CD14-positive monocyte (primary cell): Measurements from ENCODE around the gene TBX3. TPM values are rescaled to one million over a fixed set of nuclear protein-coding genes. Genes with fewer than 3 reads are reported as not detected.

Experiments
- DNase-seq, 3 donors: peaks; one replicate each; pipeline ENCODE4 v3.0.0-alpha.2; 2011 to 2022
- H2AFZ ChIP-seq: 2 replicates; pipeline ENCODE4 v1.6.0; 2012; ENCODE audit warnings: mild to moderate bottlenecking, low read depth, low read length, inconsistent platforms; ENCODE audit not compliant: insufficient read depth, poor library complexity, severe bottlenecking
- H3K27ac ChIP-seq, 2 donors: 1 replicate in 1 of 2; 2 replicates in 1 of 2; pipeline ENCODE4 v1.5.1; 2012 to 2013; ENCODE audit warnings: low read length in 2 of 2, control low read depth in 1 of 2, inconsistent platforms in 1 of 2, low read depth in 1 of 2, mild to moderate bottlenecking in 1 of 2
- H3K27me3 ChIP-seq, 2 donors: one replicate each; pipeline versions ENCODE4 v1.6.0 to v1.6.1; 2011 to 2013; ENCODE audit warnings: low read length in 2 of 2; ENCODE audit not compliant: control insufficient read depth in 2 of 2, insufficient read depth in 2 of 2
- H3K36me3 ChIP-seq, 2 donors: replicated peaks in 1 of 2; 1 replicate in 1 of 2; 2 replicates in 1 of 2; pipeline versions ENCODE4 v1.5.1 to v1.6.1; 2012 to 2013; ENCODE audit warnings: low read length in 2 of 2, control low read depth in 1 of 2, inconsistent platforms in 1 of 2, mild to moderate bottlenecking in 1 of 2; ENCODE audit not compliant: insufficient read depth in 2 of 2, control insufficient read depth in 1 of 2
- H3K4me1 ChIP-seq, 2 donors: 1 replicate in 1 of 2; 2 replicates in 1 of 2; pipeline versions ENCODE4 v1.5.1 to v1.6.1; 2012 to 2013; ENCODE audit warnings: low read length in 2 of 2, control low read depth in 1 of 2, inconsistent platforms in 1 of 2, mild to moderate bottlenecking in 1 of 2, moderate library complexity in 1 of 2; ENCODE audit not compliant: insufficient read depth in 2 of 2, control insufficient read depth in 1 of 2
- H3K4me2 ChIP-seq: replicated peaks from 2 replicates; pipeline ENCODE3; 2012; ENCODE audit warnings: low read length, moderate library complexity, mild to moderate bottlenecking; ENCODE audit not compliant: poor library complexity, severe bottlenecking; ENCODE audit errors: extremely low read depth
- H3K4me3 ChIP-seq, 3 experiments: fragments of 200-600 bp in 1 of 3; sonication (generic) in 1 of 3; replicated peaks in 1 of 3; 1 replicate in 2 of 3; 2 replicates in 1 of 3; pipeline ENCODE4 v1.5.1; 2011 to 2013; ENCODE audit warnings: low read length in 3 of 3, mild to moderate bottlenecking in 3 of 3, control low read depth in 2 of 3, low read depth in 2 of 3, inconsistent platforms in 1 of 3, moderate library complexity in 1 of 3
- H3K79me2 ChIP-seq: 2 replicates; pipeline ENCODE4 v1.6.0; 2012; ENCODE audit warnings: mild to moderate bottlenecking, control low read depth, inconsistent platforms, low read length, moderate library complexity; ENCODE audit not compliant: insufficient read depth
- H3K9ac ChIP-seq: 2 replicates; pipeline ENCODE4 v1.6.0; 2017; ENCODE audit warnings: low read length, mild to moderate bottlenecking; ENCODE audit not compliant: insufficient read depth, poor library complexity, severe bottlenecking
- H3K9me3 ChIP-seq, 2 donors: replicated peaks in 1 of 2; 1 replicate in 1 of 2; 2 replicates in 1 of 2; pipeline versions ENCODE4 v1.5.1 to v1.6.1; 2012 to 2013; ENCODE audit warnings: low read length in 2 of 2, control low read depth in 1 of 2; ENCODE audit not compliant: control insufficient read depth in 1 of 2, insufficient read depth in 1 of 2
- H4K20me1 ChIP-seq: 2 replicates; pipeline ENCODE4 v1.6.0; 2012; ENCODE audit warnings: mild to moderate bottlenecking, low read length, control low read depth, moderate library complexity; ENCODE audit not compliant: insufficient read depth
- H3K27ac Mint-ChIP-seq, 7 donors: one replicate each; pipeline ENCODE4 v1.8.0; 2020; ENCODE audit warnings: mild to moderate bottlenecking in 7 of 7, mixed read lengths in 7 of 7, moderate library complexity in 6 of 7, inconsistent platforms in 2 of 7
- H3K27me3 Mint-ChIP-seq, 3 donors: one replicate each; pipeline ENCODE4 v1.8.0; 2021 to 2022; ENCODE audit warnings: low read depth in 3 of 3, mild to moderate bottlenecking in 3 of 3, mixed read lengths in 3 of 3, moderate library complexity in 3 of 3, inconsistent platforms in 1 of 3
- H3K36me3 Mint-ChIP-seq, 2 donors: one replicate each; pipeline ENCODE4 v1.8.0; 2020; ENCODE audit warnings: mixed read lengths in 2 of 2, inconsistent platforms in 1 of 2, mild to moderate bottlenecking in 1 of 2
- H3K4me1 Mint-ChIP-seq: one replicate; pipeline ENCODE4 v1.8.0; 2020; ENCODE audit warnings: mild to moderate bottlenecking, mixed read lengths
- H3K4me3 Mint-ChIP-seq, 2 donors: one replicate each; pipeline ENCODE4 v1.8.0; 2020; ENCODE audit warnings: mild to moderate bottlenecking in 2 of 2, mixed read lengths in 2 of 2, moderate library complexity in 1 of 2
- H3K9me3 Mint-ChIP-seq, 7 donors: one replicate each; pipeline ENCODE4 v1.8.0; 2020 to 2022; ENCODE audit warnings: mixed read lengths in 7 of 7, mild to moderate bottlenecking in 6 of 7, moderate library complexity in 6 of 7, inconsistent platforms in 2 of 7
- CTCF ChIP-seq: fragments of 200-600 bp; IDR thresholded peaks from one replicate; pipeline ENCODE4 v1.8.0; 2022; ENCODE audit warnings: antibody characterized with exemption, mild to moderate bottlenecking
- WGBS: methylation state at CpG from one replicate; pipeline ENCODE4 v1.1.5; 2013; ENCODE audit warnings: missing lambda C conversion rate; ENCODE audit not compliant: insufficient coverage; 5-methylcytosine and 5-hydroxymethylcytosine counted together
- intact Hi-C, 2 donors: fragments of 100-400 bp; cut with micrococcal nuclease; formaldehyde crosslinking; loops; one replicate each; pipeline versions ENCODE4 v1.15.0 to v1.15.1; 2023
- polyA plus RNA-seq, 3 donors: library from polyadenylated mRNA; depleted of rRNA in 1 of 3; unstranded in 2 of 3; stranded (reverse) in 1 of 3; fragments of 300-500 nt in 2 of 3; fragments of >200 nt in 1 of 3; fragmentation: Illumina TruSeq in 2 of 3; gene quantifications; 1 replicate in 2 of 3; 2 replicates in 1 of 3; pipeline ENCODE4 v1.2.3, GENCODE V29; 2012 to 2021

TBX3 gene
- polyA plus RNA-seq, 3 donors = 0.04 to 0.13 TPM; not detected in 1

DNA sequence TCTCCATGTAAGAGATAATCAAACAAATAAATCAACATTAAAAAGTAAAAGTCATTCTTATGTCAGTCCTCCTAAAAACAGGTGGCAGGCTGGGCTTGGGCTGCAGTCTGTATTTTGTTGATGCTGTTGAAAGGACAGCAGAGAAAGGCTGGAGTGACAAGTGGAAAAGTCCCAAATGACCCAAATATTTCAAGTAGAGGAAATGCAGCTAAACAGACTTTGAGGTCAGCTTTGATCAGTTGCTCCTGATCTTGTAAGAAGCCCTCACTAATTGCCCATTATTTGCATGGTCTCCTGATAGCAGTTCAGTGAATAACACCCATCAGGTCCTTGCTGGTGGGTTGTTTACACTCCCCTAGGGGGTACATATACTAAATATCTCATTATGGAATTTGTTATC is 24.9 kb downstream of the TBX3 start:
- no peaks in the 10 kb centered on the region for H3K36me3 ChIP-seq
- no peak overlapping the region for H3K4me3 ChIP-seq

DNA sequence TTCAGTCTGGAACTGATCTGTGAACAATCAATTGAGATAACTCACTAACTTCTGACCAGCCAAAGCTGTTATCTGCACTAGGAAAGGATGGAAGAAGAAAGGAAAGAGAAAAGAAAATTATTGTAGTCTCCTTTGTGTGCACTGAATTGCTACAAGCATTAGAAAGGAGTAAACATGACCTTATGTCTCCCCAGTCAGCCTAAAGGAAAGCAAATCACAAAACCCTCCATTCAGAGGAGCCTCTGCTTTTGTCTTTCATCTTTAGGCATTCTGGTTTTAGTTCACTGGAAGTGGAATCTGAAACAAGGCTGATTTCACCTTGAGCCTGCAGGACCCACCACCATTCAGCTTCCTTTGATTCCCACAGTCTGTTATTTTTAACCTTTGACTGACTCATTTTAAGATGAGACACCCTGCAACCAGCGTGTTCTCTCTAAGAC is 26.0 kb downstream of the TBX3 start:
- intact Hi-C loops = no loop called here

More for the DNA sequence above, 24.9 kb downstream of the TBX3 start:
- H3K36me3 Mint-ChIP-seq = no peaks in the 10 kb centered on the region
- peaks cover 38 to 47% (median 41%) of the 10 kb centered on the region in 3 donors for H3K27me3 Mint-ChIP-seq
- no peak for TF ChIP-seq CTCF
- no peaks in the 10 kb centered on the region for H3K79me2 ChIP-seq
- DNase-seq = no peak
- no peaks in the 10 kb centered on the region for H3K9me3 Mint-ChIP-seq
- intact Hi-C loops = no loop called here
- no peak overlapping the region for H2AFZ ChIP-seq
- H3K9ac ChIP-seq = no peak overlapping the region
- H3K27ac ChIP-seq = no peak overlapping the region
- no peaks in the 10 kb centered on the region for H3K4me1 ChIP-seq
- no peak overlapping the region for H3K27ac Mint-ChIP-seq
- peaks cover 0 to 3% of the 10 kb centered on the region in 2 donors for H3K9me3 ChIP-seq
- H3K4me1 Mint-ChIP-seq = peaks cover 2% of the 10 kb centered on the region
- H4K20me1 ChIP-seq = no peaks in the 10 kb centered on the region
- no peak overlapping the region for H3K4me3 Mint-ChIP-seq
- H3K4me2 ChIP-seq = no peak overlapping the region
- H3K27me3 ChIP-seq = peaks cover 14 to 19% of the 10 kb centered on the region in 2 donors

More for the DNA sequence above, 26.0 kb downstream of the TBX3 start:
- H3K36me3 Mint-ChIP-seq = no peaks in the 10 kb centered on the region
- Histone ChIP-seq H3K9me3 (no peaks in the 10 kb centered on the region), H2AFZ (no peak overlapping the region), H3K4me2 (no peak overlapping the region), H4K20me1 (no peaks in the 10 kb centered on the region), H3K9ac (no peak overlapping the region), H3K4me1 (no peaks in the 10 kb centered on the region), H3K36me3 (no peaks in the 10 kb centered on the region), H3K4me3 (no peak overlapping the region), H3K27me3 (peaks cover 4 to 8% of the 10 kb centered on the region in 2 donors), H3K27ac (no peak overlapping the region), H3K79me2 (no peaks in the 10 kb centered on the region)
- no CpG with 5 or more reads among the region's 1 CpG for WGBS
- H3K9me3 Mint-ChIP-seq = no peaks in the 10 kb centered on the region
- no peak for TF ChIP-seq CTCF
- peaks cover 2% of the 10 kb centered on the region for H3K4me1 Mint-ChIP-seq
- H3K27ac Mint-ChIP-seq = no peak overlapping the region
- peaks cover 30 to 36% (median 33%) of the 10 kb centered on the region in 3 donors for H3K27me3 Mint-ChIP-seq
- H3K4me3 Mint-ChIP-seq = no peak overlapping the region
- no peak for DNase-seq
